ENCODE measurements around the gene B3GNT9. TPM values are rescaled to one million over a fixed set of nuclear protein-coding genes. Genes with fewer than 3 reads are reported as not detected.

The B3GNT9 gene
- polyA plus RNA-seq, 1 donor from 2014 or later = not detected

DNA sequence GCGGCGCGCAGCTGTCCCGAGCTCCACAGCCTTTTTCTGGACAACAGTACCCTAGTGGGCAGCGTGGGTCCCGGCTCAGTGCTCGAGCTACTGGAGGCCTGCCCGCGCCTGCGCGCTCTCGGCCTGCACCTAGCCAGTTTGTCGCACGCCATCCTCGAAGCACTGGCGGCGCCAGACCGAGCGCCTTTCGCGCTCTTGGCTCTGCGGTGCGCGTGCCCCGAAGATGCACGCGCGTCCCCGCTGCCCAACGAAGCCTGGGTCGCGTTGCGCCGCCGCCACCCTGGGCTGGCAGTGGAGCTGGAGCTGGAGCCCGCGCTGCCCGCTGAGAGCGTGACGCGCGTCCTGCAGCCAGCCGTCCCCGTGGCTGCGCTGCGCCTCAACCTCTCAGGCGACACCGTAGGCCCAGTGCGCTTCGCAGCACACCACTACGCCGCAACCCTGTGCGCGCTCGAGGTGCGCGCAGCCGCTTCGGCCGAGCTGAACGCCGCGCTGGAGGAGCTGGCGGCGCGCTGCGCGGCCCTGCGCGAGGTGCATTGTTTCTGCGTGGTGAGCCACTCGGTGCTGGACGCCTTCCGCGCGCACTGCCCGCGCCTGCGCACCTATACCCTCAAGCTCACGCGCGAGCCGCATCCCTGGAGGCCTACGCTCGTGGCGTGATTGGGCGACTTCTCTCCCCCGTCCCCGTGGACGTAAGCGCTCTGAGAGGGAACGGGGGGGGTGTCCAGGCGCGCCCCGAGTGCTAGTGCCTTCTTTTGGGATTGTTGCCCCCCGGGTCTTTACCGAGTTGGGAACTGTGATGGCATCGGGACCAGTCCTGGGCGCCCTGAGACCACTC lies 12.6 kb upstream of the B3GNT9 start:
- peak overlapping the region; percentile 81 for H3K9ac ChIP-seq (ENCODE audit: low read length)
- no peaks in the 10 kb centered on the region for H3K36me3 ChIP-seq (ENCODE audit: insufficient read depth, low read length)
- no peak for TF ChIP-seq SMC3 (conservative IDR thresholded peaks at IDR 0.05; ENCODE audit: poor library complexity)
- TF ChIP-seq CTCF (IDR thresholded peaks at IDR 0.05; ENCODE audit: poor library complexity, severe bottlenecking) = peak; percentile 50
- peak; percentile 79 for TF ChIP-seq POLR2AphosphoS5 (IDR thresholded peaks at IDR 0.05)
- TF ChIP-seq EP300 (conservative IDR thresholded peaks at IDR 0.05; ENCODE audit: poor library complexity, severe bottlenecking) = peak; percentile 59
- no peak for TF ChIP-seq EZH2 (IDR thresholded peaks at IDR 0.05; ENCODE audit: borderline replicate concordance, insufficient read depth, low read length, poor library complexity, severe bottlenecking)
- TF ChIP-seq REST (IDR thresholded peaks at IDR 0.05; ENCODE audit: borderline replicate concordance) = no peak
- peak; percentile 71 for TF ChIP-seq TAF1 (IDR thresholded peaks at IDR 0.05; ENCODE audit: low read depth)
- TF ChIP-seq MXI1 (conservative IDR thresholded peaks at IDR 0.05; ENCODE audit: poor library complexity, severe bottlenecking) = peak; percentile 67
- TF ChIP-seq RAD21 (conservative IDR thresholded peaks at IDR 0.05) = no peak
- no peaks in the 10 kb centered on the region for H3K9me3 ChIP-seq (ENCODE audit: low read length)
- H3K4me3 ChIP-seq (ENCODE audit: low read length) = peak overlapping the region; percentile 88
- H3K27ac ChIP-seq (ENCODE audit: low read length) = peak overlapping the region; percentile 46
- no peaks in the 10 kb centered on the region for H3K79me2 ChIP-seq (replicated peaks; ENCODE audit: insufficient read depth, low read length)
- no peaks in the 10 kb centered on the region for H4K20me1 ChIP-seq (ENCODE audit: insufficient read depth)
- H2AFZ ChIP-seq (ENCODE audit: low read depth, low read length) = peak overlapping the region; percentile 69
- H3K4me2 ChIP-seq (ENCODE audit: low read length) = peak overlapping the region; percentile 48
- H3F3A ChIP-seq (ENCODE audit: insufficient read depth, low read length, poor library complexity, severe bottlenecking) = no peaks in the 10 kb centered on the region
- peaks cover 100% of the 10 kb centered on the region for H3K27me3 ChIP-seq (ENCODE audit: insufficient read depth, low read depth, low read length)
- no peaks in the 10 kb centered on the region for H3K9me2 ChIP-seq (ENCODE audit: insufficient read depth, low read length)

- Histone ChIP-seq H3K79me2 (replicated peaks; ENCODE audit: insufficient read depth, low read length) (no peaks in the 10 kb centered on the region), H3K27me3 (ENCODE audit: insufficient read depth, low read depth, low read length) (peaks cover 100% of the 10 kb centered on the region), H3K9me2 (ENCODE audit: insufficient read depth, low read length) (no peaks in the 10 kb centered on the region), H3K36me3 (ENCODE audit: insufficient read depth, low read length) (no peaks in the 10 kb centered on the region), H3K9me3 (ENCODE audit: low read length) (no peaks in the 10 kb centered on the region), H4K20me1 (ENCODE audit: insufficient read depth) (no peaks in the 10 kb centered on the region), H2AFZ (ENCODE audit: low read depth, low read length) (peak overlapping the region; percentile 69), H3F3A (ENCODE audit: insufficient read depth, low read length, poor library complexity, severe bottlenecking) (no peaks in the 10 kb centered on the region), H3K9ac (ENCODE audit: low read length) (peak overlapping the region; percentile 81), H3K27ac (ENCODE audit: low read length) (peak overlapping the region; percentile 46), H3K4me3 (ENCODE audit: low read length) (peak overlapping the region; percentile 88), H3K4me2 (ENCODE audit: low read length) (peak overlapping the region; percentile 48)
- no peak for TF ChIP-seq POLR2AphosphoS5 (IDR thresholded peaks at IDR 0.05)
- TF ChIP-seq EP300 (conservative IDR thresholded peaks at IDR 0.05; ENCODE audit: poor library complexity, severe bottlenecking) = no peak
- TF ChIP-seq MXI1 (conservative IDR thresholded peaks at IDR 0.05; ENCODE audit: poor library complexity, severe bottlenecking) = no peak
- TF ChIP-seq RAD21 (conservative IDR thresholded peaks at IDR 0.05) = no peak
- TF ChIP-seq CTCF (IDR thresholded peaks at IDR 0.05; ENCODE audit: poor library complexity, severe bottlenecking) = no peak
- TF ChIP-seq TAF1 (IDR thresholded peaks at IDR 0.05; ENCODE audit: low read depth) = no peak
- TF ChIP-seq SMC3 (conservative IDR thresholded peaks at IDR 0.05; ENCODE audit: poor library complexity) = no peak
- no peak for TF ChIP-seq EZH2 (IDR thresholded peaks at IDR 0.05; ENCODE audit: borderline replicate concordance, insufficient read depth, low read length, poor library complexity, severe bottlenecking)
- no peak for TF ChIP-seq REST (IDR thresholded peaks at IDR 0.05; ENCODE audit: borderline replicate concordance)
Measured at GRCh38 chr16:67162506-67163163, 11.8 kb upstream of the B3GNT9 start.

All from neural cell (in vitro differentiated cells).